Esophagus squamous epithelium (tissue), 4 donors: ENCODE results near the gene SOX1.

Experiments used
- POLR2A ChIP-seq, 4 donors: fragments of 450-650 bp; IDR thresholded peaks; one replicate each; pipeline ENCODE4 v1.6.1; 2017; ENCODE audit warnings: antibody characterized with exemption in 4 of 4, mild to moderate bottlenecking in 4 of 4, moderate library complexity in 3 of 4
- TF ChIP-seq, protein P1 (sequence below), 6 experiments: fragments of 450-650 bp in 4 of 6; fragments of 200-600 bp in 2 of 6; sonication (generic) in 2 of 6; IDR thresholded peaks; one replicate each; pipeline ENCODE4 v1.5.1; 2016 to 2019; ENCODE audit warnings: antibody characterized with exemption in 6 of 6, mild to moderate bottlenecking in 4 of 6, moderate library complexity in 4 of 6

GRCh38 chr13:112102243-112102642 is 35.3 kb downstream of the SOX1 start:
- TF ChIP-seq POLR2A (IDR thresholded peaks at IDR 0.05): no peak
- TF ChIP-seq, protein P1, sequence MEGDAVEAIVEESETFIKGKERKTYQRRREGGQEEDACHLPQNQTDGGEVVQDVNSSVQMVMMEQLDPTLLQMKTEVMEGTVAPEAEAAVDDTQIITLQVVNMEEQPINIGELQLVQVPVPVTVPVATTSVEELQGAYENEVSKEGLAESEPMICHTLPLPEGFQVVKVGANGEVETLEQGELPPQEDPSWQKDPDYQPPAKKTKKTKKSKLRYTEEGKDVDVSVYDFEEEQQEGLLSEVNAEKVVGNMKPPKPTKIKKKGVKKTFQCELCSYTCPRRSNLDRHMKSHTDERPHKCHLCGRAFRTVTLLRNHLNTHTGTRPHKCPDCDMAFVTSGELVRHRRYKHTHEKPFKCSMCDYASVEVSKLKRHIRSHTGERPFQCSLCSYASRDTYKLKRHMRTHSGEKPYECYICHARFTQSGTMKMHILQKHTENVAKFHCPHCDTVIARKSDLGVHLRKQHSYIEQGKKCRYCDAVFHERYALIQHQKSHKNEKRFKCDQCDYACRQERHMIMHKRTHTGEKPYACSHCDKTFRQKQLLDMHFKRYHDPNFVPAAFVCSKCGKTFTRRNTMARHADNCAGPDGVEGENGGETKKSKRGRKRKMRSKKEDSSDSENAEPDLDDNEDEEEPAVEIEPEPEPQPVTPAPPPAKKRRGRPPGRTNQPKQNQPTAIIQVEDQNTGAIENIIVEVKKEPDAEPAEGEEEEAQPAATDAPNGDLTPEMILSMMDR (IDR thresholded peaks at IDR 0.05): no peak
